Activated CD4-positive, alpha-beta T cell treated with anti-CD3 and anti-CD28 coated beads, Interleukin-2, amount 10 ng/mL, durations not matched to agents 7 days and 5 days (primary cell): ENCODE results near the gene KIF13A. TPM values are rescaled to one million over a fixed set of nuclear protein-coding genes. Genes with fewer than 3 reads are reported as not detected.

ENCODE experiments used
- CTCF ChIA-PET: fragments of 350-600 bp; sonication (Branson Sonifier 250); formaldehyde crosslinking; loops from one replicate; lab custom pipeline; 2021; ENCODE audit warnings: antibody characterized with exemption; lab: Charles Lee
- POLR2A ChIA-PET: fragments of 350-600 bp; sonication (Branson Sonifier 250); formaldehyde crosslinking; loops from one replicate; lab custom pipeline; 2021; ENCODE audit warnings: antibody characterized with exemption; lab: Charles Lee
- DNase-seq: peaks from one replicate; pipeline ENCODE4 v3.0.0-alpha.2; 2020
- H3K27ac Mint-ChIP-seq: one replicate; pipeline ENCODE4 v1.8.0; 2021; ENCODE audit warnings: mild to moderate bottlenecking, moderate library complexity, mixed read lengths
- H3K27me3 Mint-ChIP-seq: one replicate; pipeline ENCODE4 v1.8.0; 2021; ENCODE audit warnings: mixed read lengths
- H3K36me3 Mint-ChIP-seq: one replicate; pipeline ENCODE4 v1.8.0; 2021; ENCODE audit warnings: low read depth, mixed read lengths
- H3K4me1 Mint-ChIP-seq: one replicate; pipeline ENCODE4 v1.8.0; 2021; ENCODE audit warnings: mixed read lengths
- H3K4me3 Mint-ChIP-seq: one replicate; pipeline ENCODE4 v1.8.0; 2021; ENCODE audit warnings: mild to moderate bottlenecking, moderate library complexity, mixed read lengths
- H3K9me3 Mint-ChIP-seq: one replicate; pipeline ENCODE4 v1.8.0; 2021; ENCODE audit warnings: mixed read lengths
- total RNA-seq, 2 experiments: library from RNA; stranded (reverse); gene quantifications; one replicate each; pipeline ENCODE4 v1.2.3, GENCODE V29; 2021

KIF13A gene
- total RNA-seq, 2 experiments from 2014 or later: not detected

GRCh38 chr6:17972978-17973622, 14.3 kb downstream of the KIF13A start:
- peaks cover 17% of the 10 kb centered on the region for H3K27me3 Mint-ChIP-seq
- no peaks in the 10 kb centered on the region for H3K9me3 Mint-ChIP-seq
- no peak overlapping the region for H3K4me3 Mint-ChIP-seq
- ChIA-PET POLR2A (no interaction called here), CTCF (interaction anchor here (1.0 kb wide), 1 partner anchor 14 kb away, joined by 3 read pairs; no protein-coding TSS in a partner anchor)
- no peak for DNase-seq
- no peak overlapping the region for H3K27ac Mint-ChIP-seq
- no peaks in the 10 kb centered on the region for H3K4me1 Mint-ChIP-seq
- H3K36me3 Mint-ChIP-seq: no peaks in the 10 kb centered on the region

- H3K9me3 Mint-ChIP-seq: no peaks in the 10 kb centered on the region
- no peak for DNase-seq
- H3K27ac Mint-ChIP-seq: no peak overlapping the region
- CTCF ChIA-PET: interaction anchor here (1.0 kb wide), 1 partner anchor 14 kb away, joined by 3 read pairs; no protein-coding TSS in a partner anchor
- no peaks in the 10 kb centered on the region for H3K36me3 Mint-ChIP-seq
- H3K4me3 Mint-ChIP-seq: no peak overlapping the region
- H3K27me3 Mint-ChIP-seq: peaks cover 12% of the 10 kb centered on the region
- H3K4me1 Mint-ChIP-seq: no peaks in the 10 kb centered on the region
- POLR2A ChIA-PET: no interaction called here
These were observed 15.1 kb downstream of the KIF13A start for GRCh38 chr6:17972074-17972952.

- Mint-ChIP-seq H3K4me3 (no peak overlapping the region), H3K27ac (no peak overlapping the region), H3K4me1 (no peaks in the 10 kb centered on the region), H3K9me3 (no peaks in the 10 kb centered on the region), H3K36me3 (no peaks in the 10 kb centered on the region), H3K27me3 (peaks cover 9% of the 10 kb centered on the region)
- POLR2A ChIA-PET: no interaction called here
- CTCF ChIA-PET: no interaction called here
- DNase-seq: no peak
These were observed 16.0 kb downstream of the KIF13A start for GRCh38 chr6:17971128-17972073.

GRCh38 chr6:17968876-17969275, 18.6 kb downstream of the KIF13A start:
- CTCF ChIA-PET: interaction anchor here (0.6 kb wide), 1 partner anchor 114 kb away, joined by 3 read pairs; no protein-coding TSS in a partner anchor
- H3K9me3 Mint-ChIP-seq: no peaks in the 10 kb centered on the region
- POLR2A ChIA-PET: no interaction called here
- no peak for DNase-seq
- H3K4me1 Mint-ChIP-seq: no peaks in the 10 kb centered on the region
- H3K27me3 Mint-ChIP-seq: peaks cover 11% of the 10 kb centered on the region
- H3K27ac Mint-ChIP-seq: no peak overlapping the region
- no peaks in the 10 kb centered on the region for H3K36me3 Mint-ChIP-seq
- no peak overlapping the region for H3K4me3 Mint-ChIP-seq

- no peaks in the 10 kb centered on the region for H3K4me1 Mint-ChIP-seq
- ChIA-PET POLR2A (no interaction called here), CTCF (no interaction called here)
- H3K27ac Mint-ChIP-seq: no peak overlapping the region
- H3K36me3 Mint-ChIP-seq: no peaks in the 10 kb centered on the region
- no peak overlapping the region for H3K4me3 Mint-ChIP-seq
- peaks cover 7% of the 10 kb centered on the region for H3K27me3 Mint-ChIP-seq
- no peaks in the 10 kb centered on the region for H3K9me3 Mint-ChIP-seq
- DNase-seq: no peak
These were observed 19.5 kb downstream of the KIF13A start for GRCh38 chr6:17967668-17968518.

- Mint-ChIP-seq H3K4me3 (no peak overlapping the region), H3K4me1 (no peaks in the 10 kb centered on the region), H3K27ac (no peak overlapping the region), H3K9me3 (no peaks in the 10 kb centered on the region), H3K36me3 (no peaks in the 10 kb centered on the region), H3K27me3 (peaks cover 5% of the 10 kb centered on the region)
- ChIA-PET CTCF (no interaction called here), POLR2A (no interaction called here)
- DNase-seq: no peak
These were observed 21.0 kb downstream of the KIF13A start for GRCh38 chr6:17966451-17966850.

- DNase-seq: no peak
- ChIA-PET CTCF (no interaction called here), POLR2A (no interaction called here)
- Mint-ChIP-seq H3K36me3 (no peaks in the 10 kb centered on the region), H3K4me3 (no peak overlapping the region), H3K27ac (no peak overlapping the region), H3K9me3 (no peaks in the 10 kb centered on the region), H3K27me3 (peaks cover 7% of the 10 kb centered on the region), H3K4me1 (no peaks in the 10 kb centered on the region)
These were observed 22.0 kb downstream of the KIF13A start for GRCh38 chr6:17965397-17965796.

DNA sequence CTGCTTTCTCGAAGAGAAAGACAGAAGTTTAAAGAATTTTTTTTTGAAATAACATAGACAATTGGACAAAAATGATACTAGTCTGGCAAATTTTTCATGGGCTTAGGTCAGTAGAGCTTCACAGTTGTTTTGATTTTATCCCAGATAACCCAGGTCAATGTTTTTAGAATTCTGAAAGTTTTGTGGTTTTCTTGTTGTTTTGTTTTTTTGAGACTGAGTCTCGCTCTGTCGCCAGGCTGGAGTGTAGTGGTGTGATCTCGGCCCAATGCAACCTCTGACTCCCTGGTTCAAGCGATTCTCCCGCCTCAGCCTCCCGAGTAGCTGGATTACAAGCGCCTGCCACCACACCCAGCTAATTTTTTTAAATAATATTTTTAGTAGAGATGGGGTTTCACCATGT, 22.8 kb downstream of the KIF13A start:
- Mint-ChIP-seq H3K9me3 (no peaks in the 10 kb centered on the region), H3K27me3 (peaks cover 9% of the 10 kb centered on the region), H3K4me1 (no peaks in the 10 kb centered on the region), H3K36me3 (no peaks in the 10 kb centered on the region), H3K4me3 (no peak overlapping the region), H3K27ac (no peak overlapping the region)
- DNase-seq: no peak
- ChIA-PET CTCF (no interaction called here), POLR2A (no interaction called here)

DNA sequence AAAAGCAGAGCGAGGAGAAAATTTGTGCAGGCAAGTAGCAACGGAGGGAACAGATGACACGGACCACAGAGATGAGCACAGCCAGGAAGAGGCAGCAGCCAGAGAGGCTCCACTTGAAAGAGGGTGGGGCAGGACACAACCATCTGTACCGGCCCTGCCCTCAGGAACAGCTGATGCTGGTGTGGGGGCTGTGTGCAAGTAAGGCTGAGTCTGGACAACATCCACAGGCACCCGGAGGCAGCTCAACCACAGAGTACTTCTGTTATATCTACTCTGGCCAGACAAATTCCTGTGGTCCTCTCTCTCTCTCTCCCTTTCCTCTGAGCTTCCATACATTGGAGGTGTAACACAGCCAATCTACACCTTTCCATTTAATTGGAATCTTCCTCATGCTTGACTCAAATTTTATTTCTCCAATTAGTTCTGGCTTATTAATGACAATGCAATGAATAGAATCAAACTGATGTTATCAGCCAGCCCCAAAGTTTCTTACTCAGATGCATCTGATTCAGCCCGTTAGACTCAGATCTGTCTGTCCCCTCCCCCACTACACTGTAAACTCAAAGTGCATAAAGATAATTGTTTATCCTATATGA, 24.9 kb downstream of the KIF13A start:
- H3K9me3 Mint-ChIP-seq: no peaks in the 10 kb centered on the region
- no peaks in the 10 kb centered on the region for H3K36me3 Mint-ChIP-seq
- no peak for DNase-seq
- H3K27ac Mint-ChIP-seq: no peak overlapping the region
- H3K27me3 Mint-ChIP-seq: peaks cover 15% of the 10 kb centered on the region
- CTCF ChIA-PET: no interaction called here
- H3K4me3 Mint-ChIP-seq: no peak overlapping the region
- H3K4me1 Mint-ChIP-seq: no peaks in the 10 kb centered on the region
- POLR2A ChIA-PET: no interaction called here

GRCh38 chr6:17959302-17959701, 28.1 kb downstream of the KIF13A start:
- no peaks in the 10 kb centered on the region for H3K4me1 Mint-ChIP-seq
- no peak for DNase-seq
- H3K9me3 Mint-ChIP-seq: no peaks in the 10 kb centered on the region
- no peak overlapping the region for H3K4me3 Mint-ChIP-seq
- POLR2A ChIA-PET: no interaction called here
- H3K36me3 Mint-ChIP-seq: no peaks in the 10 kb centered on the region
- no peak overlapping the region for H3K27ac Mint-ChIP-seq
- CTCF ChIA-PET: interaction anchor here (0.9 kb wide), 1 partner anchor 14 kb away, joined by 3 read pairs; no protein-coding TSS in a partner anchor
- H3K27me3 Mint-ChIP-seq: peaks cover 17% of the 10 kb centered on the region

GRCh38 chr6:17957904-17958620, 29.4 kb downstream of the KIF13A start:
- ChIA-PET POLR2A (no interaction called here), CTCF (interaction anchor here (0.9 kb wide), 1 partner anchor 15 kb away, joined by 3 read pairs; no protein-coding TSS in a partner anchor)
- Mint-ChIP-seq H3K4me1 (no peaks in the 10 kb centered on the region), H3K9me3 (no peaks in the 10 kb centered on the region), H3K27ac (no peak overlapping the region), H3K36me3 (no peaks in the 10 kb centered on the region), H3K4me3 (no peak overlapping the region), H3K27me3 (peaks cover 16% of the 10 kb centered on the region)
- DNase-seq: no peak
